Measurements from ENCODE around the gene RPS26. TPM values are rescaled to one million over a fixed set of nuclear protein-coding genes. Genes with fewer than 3 reads are reported as not detected.

The RPS26 gene
- total and polyA plus RNA-seq, 2 of the 13 experiments (the other 11 are each of a cell fraction or from before 2014, with no cell fraction given) = 150 to 421 TPM

- no peak overlapping the region for H2AFZ ChIP-seq (ENCODE audit: low read length)
- 33% methylated on average over 7 of the region's 7 CpGs for WGBS (ENCODE audit: low lambda C conversion rate)
- no peaks in the 10 kb centered on the region for H3K9me3 ChIP-seq (ENCODE audit: low read length)
- H3K27ac ChIP-seq (ENCODE audit: extremely low read length, insufficient read depth, low read length) = peak overlapping the region; percentile 53
- BruUV-seq (replicated peaks) = no TSS peak
- H3K4me3 ChIP-seq (replicated peaks in 1 of 3; ENCODE audit: insufficient read depth in 1 of 3, low read depth in 2 of 3, low read length in 3 of 3) = peak overlapping the region in 1 of 3 experiments; percentile 30; a peak in 1 of 6 replicates
- in situ Hi-C loops (cut with HindIII; ENCODE audit: extremely low pct_ligation_motif_present, low pct_unique_long_range_greater_than_20kb) (no loop called here), intact Hi-C loops (cut with micrococcal nuclease; ENCODE audit: unreplicated experiment) (no loop called here)
- no peak overlapping the region; the same call in 1 of the 2 replicates for H3K9ac ChIP-seq (ENCODE audit: insufficient read depth, low read depth, low read length)
- peaks cover 11 to 21% of the 10 kb centered on the region in 2 experiments; a peak in 4 of 5 replicates for H3K36me3 ChIP-seq (replicated peaks in 1 of 2; ENCODE audit: control insufficient read depth in 1 of 2, insufficient read depth in 2 of 2, low read length in 2 of 2)
- no peaks in the 10 kb centered on the region for H4K20me1 ChIP-seq (ENCODE audit: insufficient read depth, low read length)
- peaks cover 0 to 3% of the 10 kb centered on the region in 2 experiments; a peak in 1 of 5 replicates for H3K27me3 ChIP-seq (ENCODE audit: control insufficient read depth in 1 of 2, insufficient read depth in 2 of 2, low read length in 2 of 2)
- ChIA-PET CTCF (ENCODE audit: low intra/inter-chr PET ratio, low total read pairs) (no interaction called here), POLR2A (interaction anchor here (0.8 to 1.5 kb wide), 4 partner anchors 8 to 80 kb away, joined by 3 to 7 read pairs (median 4); no protein-coding TSS in a partner anchor)
- peaks cover 20% of the 10 kb centered on the region for H3K79me2 ChIP-seq (ENCODE audit: insufficient read depth, low read length)
- DNase-seq (ENCODE audit: low spot score) (peak; percentile 62), ATAC-seq (no peak), FAIRE-seq (peak; percentile 98)
- peak overlapping the region; percentile 65 for H3K4me2 ChIP-seq (ENCODE audit: low read depth, low read length)
- peaks cover 62% of the 10 kb centered on the region for H3K4me1 ChIP-seq (ENCODE audit: insufficient read depth, low read length)
- TF ChIP-seq HNF1A (IDR thresholded peaks at IDR 0.05; ENCODE audit: low read depth) = peak; percentile 90
- TF ChIP-seq HNF1A (CRISPR knock-in tag; IDR thresholded peaks at IDR 0.05; ENCODE audit: borderline replicate concordance) = peak; percentile 83; the same call in 1 of the 2 replicates
- no peak for TF ChIP-seq GPBP1L1 (CRISPR knock-in tag; IDR thresholded peaks at IDR 0.05)
- no peak for TF ChIP-seq CENPBD1 (CRISPR knock-in tag; IDR thresholded peaks at IDR 0.05; ENCODE audit: borderline replicate concordance, low read depth)
- no peak for TF ChIP-seq ISX (CRISPR knock-in tag; conservative IDR thresholded peaks at IDR 0.05)
- no peak for TF ChIP-seq HNRNPH1 (optimal IDR thresholded peaks at IDR 0.05; ENCODE audit: low read depth, low read length)
- TF ChIP-seq GATA4 (IDR thresholded peaks at IDR 0.05; ENCODE audit: borderline replicate concordance, low read depth) = no peak
- TF ChIP-seq, protein P1, sequence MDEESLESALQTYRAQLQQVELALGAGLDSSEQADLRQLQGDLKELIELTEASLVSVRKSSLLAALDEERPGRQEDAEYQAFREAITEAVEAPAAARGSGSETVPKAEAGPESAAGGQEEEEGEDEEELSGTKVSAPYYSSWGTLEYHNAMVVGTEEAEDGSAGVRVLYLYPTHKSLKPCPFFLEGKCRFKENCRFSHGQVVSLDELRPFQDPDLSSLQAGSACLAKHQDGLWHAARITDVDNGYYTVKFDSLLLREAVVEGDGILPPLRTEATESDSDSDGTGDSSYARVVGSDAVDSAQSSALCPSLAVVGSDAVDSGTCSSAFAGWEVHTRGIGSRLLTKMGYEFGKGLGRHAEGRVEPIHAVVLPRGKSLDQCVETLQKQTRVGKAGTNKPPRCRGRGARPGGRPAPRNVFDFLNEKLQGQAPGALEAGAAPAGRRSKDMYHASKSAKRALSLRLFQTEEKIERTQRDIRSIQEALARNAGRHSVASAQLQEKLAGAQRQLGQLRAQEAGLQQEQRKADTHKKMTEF (CRISPR knock-in tag; IDR thresholded peaks at IDR 0.05) = peak; percentile 15; the same call in 1 of the 2 replicates
- TF ChIP-seq MIER2 (CRISPR knock-in tag; IDR thresholded peaks at IDR 0.05) = no peak
- TF ChIP-seq ZBTB14 (CRISPR knock-in tag; IDR thresholded peaks at IDR 0.05) = no peak
- TF ChIP-seq ZNF557 (CRISPR knock-in tag; IDR thresholded peaks at IDR 0.05) = no peak
- no peak for TF ChIP-seq ZNF24 (IDR thresholded peaks at IDR 0.05)
- no peak for TF ChIP-seq ZNF543 (CRISPR knock-in tag; IDR thresholded peaks at IDR 0.05)
- no peak for TF ChIP-seq CHD4 (IDR thresholded peaks at IDR 0.05; ENCODE audit: borderline replicate concordance, low read length)
- TF ChIP-seq RAD21 (CRISPR knock-in tag; IDR thresholded peaks at IDR 0.05) = no peak
- no peak for TF ChIP-seq LCORL (IDR thresholded peaks at IDR 0.05)
- TF ChIP-seq LCORL (CRISPR knock-in tag; IDR thresholded peaks at IDR 0.05) = peak; percentile 15; the same call in 1 of the 2 replicates
Measured at GRCh38 chr12:56001487-56002100, 40.1 kb upstream of the RPS26 start.
